Measurements from ENCODE around the gene TACC3. TPM values are rescaled to one million over a fixed set of nuclear protein-coding genes. Genes with fewer than 3 reads are reported as not detected.

TACC3 gene
- total RNA-seq, 2 donors from 2014 or later = 4.3 to 35.6 TPM

DNA sequence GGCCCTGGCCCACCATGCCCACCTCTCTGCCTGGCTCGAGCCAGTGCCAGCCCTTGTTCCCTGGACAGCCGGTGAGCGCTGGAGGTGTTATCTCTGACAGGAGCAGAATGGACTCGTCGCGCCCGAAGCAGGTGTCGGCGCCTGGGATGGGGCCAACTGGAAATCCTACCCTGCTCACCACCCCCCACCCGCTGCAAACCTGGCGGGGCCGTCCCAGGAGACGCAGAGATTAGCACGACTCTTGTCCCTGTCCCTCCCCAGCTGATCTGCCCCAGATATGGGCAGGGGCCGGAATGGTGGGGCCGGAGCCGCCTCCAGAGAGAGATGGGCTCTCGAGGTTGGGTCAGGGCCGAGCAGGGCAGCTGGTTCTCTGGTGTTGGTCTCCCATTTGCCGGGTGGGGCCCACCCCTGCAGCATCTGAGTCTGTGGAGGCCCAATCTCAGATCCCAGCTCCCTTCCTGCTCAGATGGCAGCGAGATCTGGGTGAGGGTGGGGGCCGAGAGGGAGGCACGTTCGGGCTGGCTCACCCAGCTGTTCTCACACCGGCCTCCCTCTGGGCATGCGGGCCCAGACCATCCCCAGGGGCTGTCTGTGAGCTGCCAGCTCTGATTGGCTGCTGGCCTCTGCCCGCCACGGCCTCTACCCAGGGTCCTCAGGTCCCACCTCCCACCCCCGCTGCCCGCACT, 51.7 kb downstream of the TACC3 start:
- H3K27me3 ChIP-seq (replicated peaks; ENCODE audit: insufficient read depth) = peaks cover 4% of the 10 kb centered on the region
- H3K36me3 ChIP-seq = no peaks in the 10 kb centered on the region
- no peak for DNase-seq (ENCODE audit: low spot score)
- H3K27ac ChIP-seq = no peak overlapping the region
- no peaks in the 10 kb centered on the region for H3K4me1 ChIP-seq (replicated peaks)
- no peaks in the 10 kb centered on the region for H3K9me3 ChIP-seq
- H3K4me3 ChIP-seq = no peak overlapping the region
- intact Hi-C loops (cut with DNase I) = no loop called here
- TF ChIP-seq CTCF (IDR thresholded peaks at IDR 0.05) (no peak), POLR2A (IDR thresholded peaks at IDR 0.05) (no peak), POLR2AphosphoS5 (IDR thresholded peaks at IDR 0.05) (no peak)
- 45% methylated on average over 25 of the region's 30 CpGs for WGBS

DNA sequence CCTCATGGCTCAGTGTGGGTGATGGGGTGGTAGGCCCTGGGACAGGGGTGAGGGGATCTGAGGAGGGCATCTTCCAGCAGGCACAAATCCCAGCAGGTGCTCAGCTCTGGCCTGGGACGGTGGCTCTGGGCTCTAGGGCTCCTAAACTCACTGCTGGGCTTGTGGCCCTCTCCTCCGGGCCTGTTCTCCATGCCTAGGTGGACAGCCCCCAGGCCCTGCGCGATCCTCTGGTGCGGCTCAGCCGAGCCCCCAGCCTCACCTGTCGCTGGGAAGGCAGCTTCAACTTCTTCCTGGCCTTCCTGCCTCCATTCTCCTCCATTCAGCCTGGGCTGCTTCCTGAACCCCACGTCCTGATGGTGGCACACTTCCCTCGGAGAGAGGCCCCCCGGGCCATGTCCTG, 52.4 kb downstream of the TACC3 start:
- intact Hi-C loops (cut with DNase I) = no loop called here
- DNase-seq (ENCODE audit: low spot score) = no peak
- no peaks in the 10 kb centered on the region for H3K9me3 ChIP-seq
- H3K4me3 ChIP-seq = no peak overlapping the region
- H3K27me3 ChIP-seq (replicated peaks; ENCODE audit: insufficient read depth) = peaks cover 4% of the 10 kb centered on the region
- H3K36me3 ChIP-seq = no peaks in the 10 kb centered on the region
- no peak overlapping the region for H3K27ac ChIP-seq
- H3K4me1 ChIP-seq (replicated peaks) = no peaks in the 10 kb centered on the region
- 92% methylated on average over 9 of the region's 10 CpGs for WGBS
- TF ChIP-seq CTCF (IDR thresholded peaks at IDR 0.05) (no peak), POLR2A (IDR thresholded peaks at IDR 0.05) (no peak), POLR2AphosphoS5 (IDR thresholded peaks at IDR 0.05) (no peak)

GRCh38 chr4:1775731-1776500, 54.6 kb downstream of the TACC3 start:
- H3K27ac ChIP-seq = no peak overlapping the region
- H3K4me3 ChIP-seq = no peak overlapping the region
- H3K36me3 ChIP-seq = no peaks in the 10 kb centered on the region
- TF ChIP-seq POLR2A (IDR thresholded peaks at IDR 0.05) = no peak
- DNase-seq (ENCODE audit: low spot score) = no peak
- no peaks in the 10 kb centered on the region for H3K4me1 ChIP-seq (replicated peaks)
- no peaks in the 10 kb centered on the region for H3K9me3 ChIP-seq
- WGBS = 77% methylated on average over 19 of the region's 23 CpGs
- no peaks in the 10 kb centered on the region for H3K27me3 ChIP-seq (replicated peaks; ENCODE audit: insufficient read depth)
- intact Hi-C loops (cut with DNase I) = no loop called here

DNA sequence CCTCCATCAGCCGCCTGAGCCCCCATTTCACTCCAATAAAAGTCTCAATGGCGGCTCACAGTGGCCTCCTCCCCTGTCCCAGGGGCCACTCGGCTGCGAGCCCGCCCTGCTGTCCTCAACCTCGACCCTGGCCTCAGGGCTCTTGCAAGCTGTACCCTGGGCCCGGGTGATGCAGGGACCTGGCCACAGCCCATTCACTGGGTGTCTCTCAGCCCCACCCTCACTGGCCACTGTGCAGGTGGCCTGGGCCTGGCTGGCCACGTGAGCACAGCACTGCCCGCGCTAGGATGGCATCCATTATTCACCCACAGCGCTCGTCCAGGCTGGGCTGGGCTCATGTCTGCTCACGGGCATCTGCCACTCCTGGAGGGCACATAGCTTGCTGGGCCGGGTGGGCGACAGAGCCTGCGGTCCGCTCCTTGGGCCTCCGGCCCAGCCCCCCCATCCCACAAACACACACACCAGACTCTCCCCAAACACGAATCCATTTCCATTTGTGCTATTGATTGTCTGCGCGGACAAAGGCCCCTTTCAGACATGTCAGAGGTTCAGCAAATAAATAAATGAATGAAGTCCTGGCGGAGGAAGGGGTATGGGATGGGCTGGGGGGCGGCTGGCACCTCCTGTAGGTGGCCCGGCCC, 55.3 kb downstream of the TACC3 start:
- H3K27me3 ChIP-seq (replicated peaks; ENCODE audit: insufficient read depth) = no peaks in the 10 kb centered on the region
- TF ChIP-seq CTCF (IDR thresholded peaks at IDR 0.05) = no peak
- TF ChIP-seq POLR2A (IDR thresholded peaks at IDR 0.05) = no peak
- TF ChIP-seq POLR2AphosphoS5 (IDR thresholded peaks at IDR 0.05) = no peak
- intact Hi-C loops (cut with DNase I) = no loop called here
- H3K27ac ChIP-seq = no peak overlapping the region
- no peak overlapping the region for H3K4me3 ChIP-seq
- H3K9me3 ChIP-seq = no peaks in the 10 kb centered on the region
- WGBS = 88% methylated on average over 24 of the region's 24 CpGs
- H3K36me3 ChIP-seq = no peaks in the 10 kb centered on the region
- DNase-seq (ENCODE audit: low spot score) = no peak
- no peaks in the 10 kb centered on the region for H3K4me1 ChIP-seq (replicated peaks)

- TF ChIP-seq CTCF (IDR thresholded peaks at IDR 0.05) (no peak), POLR2AphosphoS5 (IDR thresholded peaks at IDR 0.05) (no peak), POLR2A (IDR thresholded peaks at IDR 0.05) (no peak)
- WGBS = 37% methylated on average over 24 of the region's 27 CpGs
- no peak for DNase-seq (ENCODE audit: low spot score)
- Histone ChIP-seq H3K4me3 (no peak overlapping the region), H3K36me3 (no peaks in the 10 kb centered on the region), H3K4me1 (replicated peaks) (no peaks in the 10 kb centered on the region), H3K27ac (no peak overlapping the region), H3K27me3 (replicated peaks; ENCODE audit: insufficient read depth) (no peaks in the 10 kb centered on the region), H3K9me3 (no peaks in the 10 kb centered on the region)
- intact Hi-C loops (cut with DNase I) = no loop called here
Measured at GRCh38 chr4:1777822-1778641, 56.7 kb downstream of the TACC3 start.
